Rectal smooth muscle tissue (tissue), 1 donor: Measurements from ENCODE around the gene CSHL1.
"Not testable (repeated sequence)": the region's sequence is repeated elsewhere in the genome, so short reads cannot be mapped to it uniquely, and the experiment has no call there.

Experiments
- H3K27ac ChIP-seq: one replicate; pipeline ENCODE4 v1.7.0; 2013; ENCODE audit warnings: low read depth, low read length, inconsistent platforms
- H3K27me3 ChIP-seq: one replicate; pipeline ENCODE4 v1.7.0; 2013; ENCODE audit warnings: low read length; ENCODE audit not compliant: control insufficient read depth, insufficient read depth
- H3K36me3 ChIP-seq: one replicate; pipeline ENCODE4 v1.7.0; 2013; ENCODE audit warnings: low read length; ENCODE audit not compliant: control insufficient read depth, insufficient read depth
- H3K4me1 ChIP-seq: one replicate; pipeline ENCODE4 v1.7.0; 2013; ENCODE audit warnings: low read length; ENCODE audit not compliant: control insufficient read depth, insufficient read depth
- H3K4me3 ChIP-seq: one replicate; pipeline ENCODE4 v1.7.0; 2013; ENCODE audit warnings: low read length
- H3K9ac ChIP-seq: one replicate; pipeline ENCODE4 v1.7.0; 2013; ENCODE audit warnings: low read length

The CSHL1 gene

GRCh38 chr17:63922402-63922801 is 11.3 kb upstream of the CSHL1 start:
- H3K27me3 ChIP-seq, H3K9ac ChIP-seq, H3K4me3 ChIP-seq, H3K27ac ChIP-seq, H3K4me1 ChIP-seq, H3K36me3 ChIP-seq: not testable (repeated sequence)

DNA sequence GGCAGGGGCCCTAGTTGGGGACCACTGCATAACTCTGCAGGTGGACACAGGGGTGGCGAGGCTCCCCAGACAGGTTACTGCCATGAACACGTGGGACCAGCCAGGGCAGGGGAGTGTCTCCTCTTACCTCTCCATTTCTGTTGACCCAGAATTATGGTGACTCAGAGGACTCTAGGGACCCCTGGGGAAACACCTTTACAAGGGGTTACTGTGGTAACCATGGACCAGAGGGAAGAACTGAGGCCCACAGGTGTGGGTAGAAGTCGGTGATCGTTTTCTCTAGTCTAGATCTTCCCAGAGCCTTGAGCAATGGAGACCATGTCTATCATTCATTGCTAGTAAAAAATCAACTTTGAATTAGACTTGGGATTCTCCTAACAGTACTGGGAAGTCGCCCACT is 9.7 kb upstream of the CSHL1 start:
- not testable (repeated sequence) for H3K4me1 ChIP-seq, H3K36me3 ChIP-seq, H3K27me3 ChIP-seq, H3K9ac ChIP-seq, H3K4me3 ChIP-seq, H3K27ac ChIP-seq

DNA sequence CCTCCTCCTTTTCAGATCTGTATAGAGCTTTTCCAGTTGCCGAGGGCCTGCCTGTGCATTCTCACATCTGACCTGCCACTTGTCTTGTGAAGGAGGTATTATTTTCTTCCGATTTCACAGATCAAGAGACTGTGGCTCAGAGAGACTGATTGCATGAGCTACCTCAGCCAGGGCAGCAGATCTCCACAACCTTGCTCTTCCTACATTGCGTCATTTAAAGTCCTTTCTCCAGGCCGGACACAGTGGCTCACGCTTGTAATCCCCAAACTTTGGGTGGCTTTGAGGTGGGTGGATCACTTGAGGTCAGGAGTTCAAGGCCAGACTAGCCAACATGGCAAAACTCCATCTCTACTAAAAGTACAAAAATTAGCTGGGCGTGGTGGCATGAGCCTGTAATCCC is 9.0 kb upstream of the CSHL1 start:
- H3K4me1 ChIP-seq, H3K27ac ChIP-seq, H3K4me3 ChIP-seq, H3K36me3 ChIP-seq, H3K9ac ChIP-seq, H3K27me3 ChIP-seq: not testable (repeated sequence)

GRCh38 chr17:63919311-63919723 is 8.3 kb upstream of the CSHL1 start:
- H3K27me3 ChIP-seq = no peaks in the 10 kb centered on the region
- H3K9ac ChIP-seq = no peak overlapping the region
- H3K4me1 ChIP-seq = no peaks in the 10 kb centered on the region
- H3K4me3 ChIP-seq = no peak overlapping the region
- H3K36me3 ChIP-seq = no peaks in the 10 kb centered on the region
- no peak overlapping the region for H3K27ac ChIP-seq

GRCh38 chr17:63918789-63919305 is 7.8 kb upstream of the CSHL1 start, which contains the start of gene GH1:
Gene GH1, minus strand, starts transcription at chr17:63918839. Its CDS starts 63 bp downstream, at chr17:63918776.
- H3K36me3 ChIP-seq, H3K27ac ChIP-seq, H3K4me3 ChIP-seq, H3K9ac ChIP-seq, H3K27me3 ChIP-seq, H3K4me1 ChIP-seq: not testable (repeated sequence)

DNA sequence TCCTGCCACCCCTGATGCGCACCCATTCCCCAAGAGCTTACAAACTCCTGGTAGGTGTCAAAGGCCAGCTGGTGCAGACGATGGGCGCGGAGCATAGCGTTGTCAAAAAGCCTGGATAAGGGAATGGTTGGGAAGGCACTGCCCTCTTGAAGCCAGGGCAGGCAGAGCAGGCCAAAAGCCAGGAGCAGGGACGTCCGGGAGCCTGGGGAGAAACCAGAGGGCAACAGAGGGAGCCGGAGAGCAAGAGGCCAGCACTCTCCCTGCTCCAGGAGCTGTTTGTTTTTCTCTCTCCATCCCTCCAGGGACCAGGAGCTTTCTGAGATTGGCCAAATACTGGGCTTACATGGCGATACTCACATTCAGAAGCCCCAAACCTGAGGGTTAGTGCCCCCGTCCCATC is 7.2 kb upstream of the CSHL1 start:
- no peaks in the 10 kb centered on the region for H3K36me3 ChIP-seq
- no peak overlapping the region for H3K4me3 ChIP-seq
- no peaks in the 10 kb centered on the region for H3K27me3 ChIP-seq
- H3K4me1 ChIP-seq = no peaks in the 10 kb centered on the region
- H3K9ac ChIP-seq = no peak overlapping the region
- no peak overlapping the region for H3K27ac ChIP-seq

DNA sequence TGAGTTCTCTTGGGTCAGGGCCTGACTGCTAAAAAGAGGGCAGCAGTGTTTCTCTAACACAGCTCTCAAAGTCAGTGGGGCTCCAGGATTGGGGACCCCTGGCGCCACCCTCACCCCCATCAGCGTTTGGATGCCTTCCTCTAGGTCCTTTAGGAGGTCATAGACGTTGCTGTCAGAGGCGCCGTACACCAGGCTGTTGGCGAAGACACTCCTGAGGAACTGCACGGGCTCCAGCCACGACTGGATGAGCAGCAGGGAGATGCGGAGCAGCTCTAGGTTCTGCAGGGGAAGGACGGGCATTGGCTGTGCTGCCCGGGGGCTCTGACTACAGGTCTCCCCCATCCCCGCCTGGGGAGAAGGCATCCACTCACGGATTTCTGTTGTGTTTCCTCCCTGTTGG is 6.6 kb upstream of the CSHL1 start:
- Histone ChIP-seq H3K27ac (no peak overlapping the region), H3K4me1 (no peaks in the 10 kb centered on the region), H3K4me3 (no peak overlapping the region), H3K27me3 (no peaks in the 10 kb centered on the region), H3K9ac (no peak overlapping the region), H3K36me3 (no peaks in the 10 kb centered on the region)

DNA sequence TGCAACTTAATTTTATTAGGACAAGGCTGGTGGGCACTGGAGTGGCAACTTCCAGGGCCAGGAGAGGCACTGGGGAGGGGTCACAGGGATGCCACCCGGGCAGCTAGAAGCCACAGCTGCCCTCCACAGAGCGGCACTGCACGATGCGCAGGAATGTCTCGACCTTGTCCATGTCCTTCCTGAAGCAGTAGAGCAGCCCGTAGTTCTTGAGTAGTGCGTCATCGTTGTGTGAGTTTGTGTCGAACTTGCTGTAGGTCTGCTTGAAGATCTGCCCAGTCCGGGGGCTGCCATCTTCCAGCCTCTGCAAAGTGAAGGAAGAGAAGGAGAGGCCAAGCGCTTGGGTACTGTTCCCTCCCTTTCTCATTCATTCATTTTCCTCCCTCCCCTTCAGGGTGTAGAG is 6.1 kb upstream of the CSHL1 start:
- not testable (repeated sequence) for H3K9ac ChIP-seq, H3K4me1 ChIP-seq, H3K4me3 ChIP-seq, H3K36me3 ChIP-seq, H3K27me3 ChIP-seq, H3K27ac ChIP-seq

- Histone ChIP-seq H3K36me3 (no peaks in the 10 kb centered on the region), H3K4me3 (no peak overlapping the region), H3K9ac (no peak overlapping the region), H3K27me3 (no peaks in the 10 kb centered on the region), H3K4me1 (no peaks in the 10 kb centered on the region), H3K27ac (no peak overlapping the region)
These were observed 5.6 kb upstream of the CSHL1 start for GRCh38 chr17:63916566-63917185.

GRCh38 chr17:63915753-63916152 is 4.7 kb upstream of the CSHL1 start:
- not testable (repeated sequence) for H3K36me3 ChIP-seq, H3K9ac ChIP-seq, H3K4me1 ChIP-seq, H3K27me3 ChIP-seq, H3K4me3 ChIP-seq, H3K27ac ChIP-seq

GRCh38 chr17:63914471-63914870 is 3.4 kb upstream of the CSHL1 start:
- Histone ChIP-seq H3K27ac (no peak overlapping the region), H3K36me3 (no peaks in the 10 kb centered on the region), H3K4me1 (no peaks in the 10 kb centered on the region), H3K27me3 (peaks cover 3% of the 10 kb centered on the region), H3K4me3 (no peak overlapping the region), H3K9ac (no peak overlapping the region)

DNA sequence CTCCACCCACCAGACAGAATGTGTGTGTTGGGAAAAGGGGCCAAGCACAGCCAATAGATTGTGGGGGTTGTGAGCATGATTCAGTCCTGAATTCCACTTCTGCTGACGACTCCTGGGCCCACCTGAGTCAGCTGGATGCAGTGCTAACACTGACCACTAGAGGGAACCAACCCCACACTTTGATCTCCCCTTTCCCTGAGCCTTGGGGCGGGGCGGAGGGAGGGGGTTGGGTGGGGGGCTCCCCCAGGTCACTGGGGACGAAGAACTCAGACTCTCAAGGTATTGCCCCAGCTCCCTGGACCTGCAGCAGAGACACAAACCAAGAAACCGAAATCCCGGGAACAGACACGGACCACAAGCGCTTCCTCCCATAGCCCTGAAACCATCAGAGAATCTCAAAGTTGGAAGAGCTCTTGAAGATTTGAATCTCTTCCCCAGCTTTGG is 621 bp upstream of the CSHL1 start:
- Histone ChIP-seq H3K9ac (no peak overlapping the region), H3K4me1 (no peaks in the 10 kb centered on the region), H3K36me3 (no peaks in the 10 kb centered on the region), H3K27me3 (peaks cover 3% of the 10 kb centered on the region), H3K4me3 (no peak overlapping the region), H3K27ac (no peak overlapping the region)

DNA sequence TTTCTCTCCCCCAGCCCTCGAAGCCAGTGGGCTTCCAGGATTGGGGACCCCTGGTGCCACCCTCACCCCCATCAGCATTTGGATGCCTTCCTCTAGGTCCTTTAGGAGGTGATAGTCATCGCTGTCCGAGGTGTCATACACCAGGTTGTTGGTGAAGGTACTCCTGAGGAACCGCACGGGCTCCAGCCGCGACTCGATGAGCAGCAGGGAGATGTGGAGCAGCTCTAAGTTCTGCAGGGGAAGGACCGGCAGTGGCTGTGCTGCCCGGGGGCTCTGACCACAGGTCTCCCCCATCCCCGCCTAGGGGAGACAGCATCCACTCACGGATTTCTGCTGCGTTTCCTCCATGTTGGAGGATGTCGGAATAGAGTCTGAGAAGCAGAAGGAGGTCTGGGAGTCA is 962 bp downstream of the CSHL1 start:
- Histone ChIP-seq H3K36me3 (no peaks in the 10 kb centered on the region), H3K4me3 (no peak overlapping the region), H3K27me3 (peaks cover 3% of the 10 kb centered on the region), H3K4me1 (no peaks in the 10 kb centered on the region), H3K9ac (no peak overlapping the region), H3K27ac (no peak overlapping the region)
